PC-9 (cell line): ENCODE measurements around the gene DLG2. TPM values are rescaled to one million over a fixed set of nuclear protein-coding genes. Genes with fewer than 3 reads are reported as not detected.

Source experiments
- BruUV-seq: library from RNA; stranded (reverse); fragments of 400-500 nt; replicated peaks from 2 replicates; lab custom pipeline; 2021; lab: Mats Ljungman, UMichigan
- CTCF ChIA-PET: fragments of 300-600 bp; sonication (Branson Sonifier 250); formaldehyde crosslinking; loops from one replicate; lab custom pipeline; 2022; ENCODE audit warnings: antibody characterized with exemption; lab: Charles Lee
- POLR2A ChIA-PET: fragments of 300-600 bp; sonication (Branson Sonifier 250); formaldehyde crosslinking; loops from one replicate; lab custom pipeline; 2022; ENCODE audit warnings: antibody characterized with exemption; ENCODE audit not compliant: unreplicated experiment; lab: Charles Lee
- DNase-seq, 2 experiments: peaks; one replicate each; pipeline versions ENCODE4 v3.0.0 to v3.0.0-alpha.2; 2015 to 2022; ENCODE audit warnings: mixed read lengths in 1 of 2
- H2AFZ ChIP-seq: fragments of 200-600 bp; sonication (generic); 2 replicates; pipeline ENCODE4 v1.8.1; 2017; ENCODE audit warnings: antibody characterized with exemption
- H3F3A ChIP-seq: fragments of 200-600 bp; sonication (generic); 2 replicates; pipeline ENCODE4 v1.8.1; 2017; ENCODE audit warnings: antibody characterized with exemption, mild to moderate bottlenecking, low read depth; ENCODE audit not compliant: insufficient read depth
- H3K27ac ChIP-seq: fragments of 200-600 bp; sonication (generic); 2 replicates; pipeline ENCODE4 v1.6.1; 2016; ENCODE audit warnings: mixed run types
- H3K27me3 ChIP-seq: fragments of 200-600 bp; sonication (generic); 2 replicates; pipeline ENCODE4 v1.6.1; 2016; ENCODE audit warnings: low read depth, mixed run types; ENCODE audit not compliant: insufficient read depth
- H3K36me3 ChIP-seq: fragments of 200-600 bp; sonication (generic); 2 replicates; pipeline ENCODE4 v1.6.1; 2016; ENCODE audit warnings: low read depth, mixed run types
- H3K4me1 ChIP-seq: fragments of 200-600 bp; sonication (generic); replicated peaks from 2 replicates; pipeline ENCODE4 v1.6.1; 2016; ENCODE audit warnings: mixed run types; ENCODE audit not compliant: insufficient read depth
- H3K4me2 ChIP-seq: fragments of 200-600 bp; sonication (generic); 2 replicates; pipeline ENCODE4 v1.6.1; 2017; ENCODE audit warnings: mixed run types
- H3K4me3 ChIP-seq: fragments of 200-600 bp; sonication (generic); 2 replicates; pipeline ENCODE4 v1.6.1; 2016; ENCODE audit warnings: mixed run types
- H3K79me2 ChIP-seq: fragments of 200-600 bp; sonication (generic); 2 replicates; pipeline ENCODE4 v1.6.1; 2017; ENCODE audit warnings: low read depth, mixed run types
- H3K9me2 ChIP-seq: fragments of 200-600 bp; sonication (generic); 2 replicates; pipeline ENCODE4 v1.8.1; 2017; ENCODE audit warnings: mild to moderate bottlenecking; ENCODE audit not compliant: insufficient read depth
- H3K9me3 ChIP-seq: fragments of 200-600 bp; sonication (generic); 2 replicates; pipeline ENCODE4 v1.8.1; 2016; ENCODE audit warnings: low read depth; ENCODE audit not compliant: insufficient read depth
- H4K20me1 ChIP-seq: fragments of 200-600 bp; sonication (generic); 2 replicates; pipeline ENCODE4 v1.8.1; 2017; ENCODE audit not compliant: insufficient read depth
- CTCF ChIP-seq: fragments of 200-600 bp; sonication (generic); conservative IDR thresholded peaks from 2 replicates; pipeline ENCODE4 v1.6.1; 2017; ENCODE audit warnings: mixed run types, antibody characterized with exemption, mild to moderate bottlenecking, moderate library complexity
- EZH2 ChIP-seq: fragments of 200-600 bp; sonication (generic); IDR thresholded peaks from 2 replicates; pipeline ENCODE4 v1.8.0; 2017; ENCODE audit warnings: antibody characterized with exemption, low read depth
- intact Hi-C: fragments of 100-400 bp; cut with micrococcal nuclease; formaldehyde crosslinking; loops from one replicate; pipeline ENCODE4 v1.10.0; 2022; ENCODE audit not compliant: unreplicated experiment
- total RNA-seq: library from RNA; stranded (reverse); gene quantifications from 2 replicates; pipeline ENCODE4 v1.2.3, GENCODE V29; 2021

The DLG2 gene
- total RNA-seq, 1 experiment from 2014 or later: 6.4 TPM

GRCh38 chr11:84420271-84420670 is 1206.9 kb downstream of the DLG2 start:
- ChIA-PET POLR2A (no interaction called here), CTCF (no interaction called here)
- Histone ChIP-seq H3K4me1 (no peaks in the 10 kb centered on the region), H3K4me3 (no peak overlapping the region), H3F3A (no peaks in the 10 kb centered on the region), H4K20me1 (no peaks in the 10 kb centered on the region), H3K27ac (no peak overlapping the region), H3K36me3 (no peaks in the 10 kb centered on the region), H3K27me3 (no peaks in the 10 kb centered on the region), H3K9me3 (no peaks in the 10 kb centered on the region), H3K4me2 (no peak overlapping the region), H2AFZ (no peak overlapping the region), H3K79me2 (no peaks in the 10 kb centered on the region), H3K9me2 (no peaks in the 10 kb centered on the region; the same call in 1 of the 2 replicates)
- intact Hi-C loops: no loop called here
- BruUV-seq: no TSS peak
- TF ChIP-seq EZH2 (no peak), CTCF (no peak)
- no peak for DNase-seq

GRCh38 chr11:84419616-84420015 is 1207.5 kb downstream of the DLG2 start:
- Histone ChIP-seq H3K9me2 (no peaks in the 10 kb centered on the region; the same call in 1 of the 2 replicates), H3K79me2 (no peaks in the 10 kb centered on the region), H3K27ac (no peak overlapping the region), H3K9me3 (no peaks in the 10 kb centered on the region), H3K4me2 (no peak overlapping the region), H3K4me3 (no peak overlapping the region), H2AFZ (no peak overlapping the region), H3F3A (no peaks in the 10 kb centered on the region), H3K36me3 (no peaks in the 10 kb centered on the region), H4K20me1 (no peaks in the 10 kb centered on the region), H3K27me3 (no peaks in the 10 kb centered on the region), H3K4me1 (no peaks in the 10 kb centered on the region)
- CTCF ChIA-PET: no interaction called here
- no TSS peak for BruUV-seq
- intact Hi-C loops: no loop called here
- POLR2A ChIA-PET: interaction anchor here (0.6 kb wide), 1 partner anchor 16 kb away, joined by 14 read pairs; no protein-coding TSS in a partner anchor
- DNase-seq: no peak
- TF ChIP-seq EZH2: no peak
- TF ChIP-seq CTCF: no peak

- Histone ChIP-seq H3K27me3 (no peaks in the 10 kb centered on the region), H3K4me1 (no peaks in the 10 kb centered on the region), H3K9me3 (no peaks in the 10 kb centered on the region), H3K27ac (no peak overlapping the region), H2AFZ (no peak overlapping the region), H3F3A (no peaks in the 10 kb centered on the region), H3K79me2 (no peaks in the 10 kb centered on the region), H3K4me3 (no peak overlapping the region), H3K9me2 (no peaks in the 10 kb centered on the region; the same call in 1 of the 2 replicates), H3K4me2 (no peak overlapping the region), H4K20me1 (no peaks in the 10 kb centered on the region), H3K36me3 (no peaks in the 10 kb centered on the region)
- DNase-seq: no peak
- POLR2A ChIA-PET: no interaction called here
- TF ChIP-seq EZH2 (no peak), CTCF (no peak)
- intact Hi-C loops: no loop called here
- CTCF ChIA-PET: no interaction called here
- no TSS peak for BruUV-seq
Observed at GRCh38 chr11:84414920-84415319, 1212.2 kb downstream of the DLG2 start.
